Bronchial epithelial cell (primary cell): Measurements from ENCODE around the gene TRAM2. TPM values are rescaled to one million over a fixed set of nuclear protein-coding genes. Genes with fewer than 3 reads are reported as not detected.
A peak's percentile ranks its signal among the peaks of the same experiment; 100 is the strongest.
"Not testable (repeated sequence)": the region's sequence is repeated elsewhere in the genome, so short reads cannot be mapped to it uniquely, and the experiment has no call there.

ENCODE experiments used
- DNase-seq: peaks from one replicate; pipeline ENCODE4 v3.0.0-alpha.2; 2010; ENCODE audit warnings: low read depth
- FAIRE-seq: peaks from 2 replicates; lab custom pipeline; 2011; peaks lifted over from hg19 to GRCh38; lab: Jason Lieb, UNC
- H3K27me3 ChIP-seq: 2 replicates; pipeline ENCODE4 v1.5.1; 2011; ENCODE audit warnings: low read length; ENCODE audit not compliant: control insufficient read depth, insufficient read depth
- H3K36me3 ChIP-seq: 2 replicates; pipeline ENCODE4 v1.5.1; 2011; ENCODE audit warnings: low read length; ENCODE audit not compliant: control insufficient read depth, insufficient read depth
- H3K4me3 ChIP-seq: 2 replicates; pipeline ENCODE4 v1.5.1; 2011; ENCODE audit warnings: mild to moderate bottlenecking, low read depth, low read length, control low read depth
- CTCF ChIP-seq: IDR thresholded peaks from 2 replicates; pipeline ENCODE4 v1.5.1; 2011; ENCODE audit warnings: mild to moderate bottlenecking, moderate library complexity, low read length, control low read depth, inconsistent platforms; ENCODE audit not compliant: insufficient read depth, severe bottlenecking
- total RNA-seq: library from RNA; depleted of rRNA; stranded (reverse); fragments of >200 nt; gene quantifications from 2 replicates; pipeline ENCODE4 v1.2.1, GENCODE V29; 2014

The TRAM2 gene
- total RNA-seq, 1 donor from 2014 or later: 4.2 TPM

DNA sequence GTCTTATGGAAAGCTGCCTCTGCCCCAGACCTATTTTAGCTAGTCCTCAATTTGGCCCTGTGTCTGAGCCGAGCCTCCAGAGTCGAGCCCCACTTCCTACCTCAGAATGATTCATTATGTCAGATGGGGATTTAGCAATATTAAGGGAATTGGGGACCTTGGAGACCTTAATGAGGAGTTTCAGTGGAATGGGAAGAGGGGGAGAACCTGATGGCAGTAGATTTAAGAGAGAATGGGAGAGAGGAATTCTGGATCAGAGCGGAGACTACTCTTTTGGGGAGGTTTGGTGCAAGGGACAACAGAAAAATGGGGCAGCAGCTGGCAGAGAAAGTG lies 93.2 kb downstream of the TRAM2 start:
- FAIRE-seq: no peak

GRCh38 chr6:52482903-52483670 lies 93.8 kb downstream of the TRAM2 start:
- peak; percentile 63 for DNase-seq
- H3K4me3 ChIP-seq: no peak overlapping the region
- H3K36me3 ChIP-seq: no peaks in the 10 kb centered on the region
- no peak for TF ChIP-seq CTCF
- no peak for FAIRE-seq
- no peaks in the 10 kb centered on the region for H3K27me3 ChIP-seq

More for the DNA sequence above, 93.2 kb downstream of the TRAM2 start:
- no peak for TF ChIP-seq CTCF
- no peak for DNase-seq
- H3K4me3 ChIP-seq: no peak overlapping the region
- no peaks in the 10 kb centered on the region for H3K27me3 ChIP-seq
- H3K36me3 ChIP-seq: no peaks in the 10 kb centered on the region

DNA sequence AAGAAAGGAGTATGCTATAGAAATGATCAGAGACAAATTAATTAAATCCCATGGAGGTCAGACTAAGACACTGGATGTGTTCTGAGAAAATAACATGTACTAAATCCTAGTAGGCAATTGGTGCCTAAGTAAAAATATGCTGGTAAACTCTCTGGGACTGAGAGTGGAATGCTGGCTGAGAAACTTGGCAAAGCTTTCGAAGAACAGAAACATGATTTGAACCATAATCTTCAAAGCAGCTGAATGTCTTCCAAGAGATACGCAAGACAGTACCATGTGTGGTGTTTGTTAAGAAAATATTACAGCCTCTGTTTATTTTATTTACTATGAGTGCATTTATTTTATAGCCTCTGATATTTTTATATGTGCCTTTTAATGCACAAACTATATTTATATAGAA lies 101.6 kb downstream of the TRAM2 start:
- TF ChIP-seq CTCF: no peak
- FAIRE-seq (no peak), DNase-seq (no peak)

DNA sequence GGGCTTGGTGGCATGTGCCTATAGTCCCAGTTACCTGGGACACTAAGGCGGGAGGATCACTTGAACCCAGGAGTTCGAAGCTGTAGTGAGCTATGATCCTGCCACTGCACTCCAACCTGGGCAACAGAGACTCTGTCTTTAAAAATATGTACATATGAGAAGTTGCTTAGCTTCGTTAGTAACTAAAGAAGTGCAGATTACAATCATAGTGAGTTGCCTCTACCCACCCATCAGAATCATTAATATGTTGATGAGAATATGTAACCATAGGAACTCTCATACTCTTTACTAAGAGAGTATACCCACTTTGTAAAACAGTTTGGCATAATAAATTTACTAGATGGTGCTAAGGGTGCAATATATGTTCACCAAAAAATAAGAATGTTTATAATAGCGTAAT lies 102.7 kb downstream of the TRAM2 start:
- no peak for FAIRE-seq
- no peak for DNase-seq
- H3K27me3 ChIP-seq: no peaks in the 10 kb centered on the region
- no peak for TF ChIP-seq CTCF
- no peak overlapping the region for H3K4me3 ChIP-seq
- H3K36me3 ChIP-seq: no peaks in the 10 kb centered on the region

More for the DNA sequence above, 101.6 kb downstream of the TRAM2 start:
- Histone ChIP-seq H3K27me3 (no peaks in the 10 kb centered on the region), H3K36me3 (no peaks in the 10 kb centered on the region), H3K4me3 (no peak overlapping the region)

- DNase-seq, H3K27me3 ChIP-seq, H3K4me3 ChIP-seq, H3K36me3 ChIP-seq, FAIRE-seq: not testable (repeated sequence)
Observed at GRCh38 chr6:52461194-52461593, 115.7 kb downstream of the TRAM2 start.

DNA sequence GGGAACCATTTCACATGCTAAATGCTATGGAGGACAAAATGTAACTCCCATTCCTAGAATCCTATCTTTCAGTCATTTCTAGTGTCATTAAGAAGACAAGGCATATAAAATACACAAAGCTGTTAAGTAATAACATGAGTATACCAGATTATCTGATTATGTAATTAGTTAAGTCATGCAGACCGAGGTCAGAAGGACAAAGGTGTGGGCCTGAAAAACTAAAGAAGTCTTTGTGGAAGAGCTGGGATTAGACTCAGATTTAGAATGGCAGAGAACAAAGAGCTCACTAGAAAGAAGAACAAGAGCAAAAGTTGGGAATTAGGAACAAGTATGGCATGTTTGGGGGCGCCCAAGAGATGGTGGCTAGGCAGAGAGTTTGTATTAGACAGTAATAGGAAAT lies 119.8 kb downstream of the TRAM2 start:
- no peak for TF ChIP-seq CTCF
- DNase-seq (peak; percentile 34), FAIRE-seq (no peak)
- no peaks in the 10 kb centered on the region for H3K27me3 ChIP-seq
- H3K36me3 ChIP-seq: no peaks in the 10 kb centered on the region
- H3K4me3 ChIP-seq: no peak overlapping the region
